Breast epithelium (tissue), 4 donors: ENCODE results near the gene OBSCN. TPM values are rescaled to one million over a fixed set of nuclear protein-coding genes. Genes with fewer than 3 reads are reported as not detected.
A peak's percentile ranks its signal among the peaks of the same experiment; 100 is the strongest.

ENCODE experiments used
- DNase-seq, 2 donors: peaks; one replicate each; pipeline ENCODE4 v3.0.0-alpha.2; 2019; ENCODE audit warnings: low spot score in 2 of 2
- H3K27ac ChIP-seq, 2 donors: fragments of 200-600 bp; sonication (generic) in 1 of 2; one replicate each; pipeline ENCODE4 v1.5.1; 2016 to 2019; ENCODE audit warnings: mild to moderate bottlenecking in 1 of 2
- H3K27me3 ChIP-seq, 2 donors: fragments of 200-600 bp; sonication (generic) in 1 of 2; one replicate each; pipeline versions ENCODE4 v1.5.1 to v1.6.0; 2017 to 2019; ENCODE audit warnings: control low read depth in 1 of 2, mild to moderate bottlenecking in 1 of 2
- H3K36me3 ChIP-seq: fragments of 200-600 bp; one replicate; pipeline ENCODE4 v1.5.1; 2019
- H3K4me1 ChIP-seq, 2 donors: fragments of 200-600 bp; sonication (generic); one replicate each; pipeline ENCODE4 v1.5.1; 2016 to 2019; ENCODE audit warnings: control low read depth in 1 of 2
- H3K4me3 ChIP-seq, 3 donors: fragments of 200-600 bp; sonication (generic); 1 replicate in 2 of 3; 2 replicates in 1 of 3; pipeline ENCODE4 v1.5.1; 2016 to 2019; ENCODE audit warnings: mild to moderate bottlenecking in 3 of 3, moderate library complexity in 2 of 3
- H3K9me3 ChIP-seq, 2 donors: fragments of 200-600 bp; sonication (generic) in 1 of 2; one replicate each; pipeline ENCODE4 v1.5.1; 2016 to 2019; ENCODE audit warnings: control low read depth in 1 of 2
- CTCF ChIP-seq, 3 donors: fragments of 450-650 bp; IDR thresholded peaks; one replicate each; pipeline ENCODE4 v1.5.1; 2016 to 2017; ENCODE audit warnings: antibody characterized with exemption in 3 of 3, mild to moderate bottlenecking in 3 of 3, moderate library complexity in 3 of 3
- POLR2A ChIP-seq: fragments of 450-650 bp; IDR thresholded peaks from one replicate; pipeline ENCODE4 v1.6.1; 2016; ENCODE audit warnings: antibody characterized with exemption, mild to moderate bottlenecking, moderate library complexity
- POLR2AphosphoS5 ChIP-seq, 3 donors: sonication (generic); formaldehyde crosslinking; IDR thresholded peaks; one replicate each; pipeline ENCODE4 v1.6.1; 2017; ENCODE audit warnings: antibody characterized with exemption in 3 of 3
- intact Hi-C: fragments of 100-400 bp; cut with DNase I; formaldehyde crosslinking; loops from one replicate; pipeline ENCODE4 v1.15.1; 2023; ENCODE audit warnings: low total_unique reads
- total RNA-seq, 3 donors: library from RNA; depleted of rRNA; stranded (reverse); fragments of >200 nt; gene quantifications; one replicate each; pipeline ENCODE4 v1.1.0, GENCODE V29; 2016

OBSCN gene
- total RNA-seq, 3 donors from 2014 or later: 3.0 to 40.0 (median 27.9) TPM

- intact Hi-C loops: no loop called here
- H3K27ac ChIP-seq: no peak overlapping the region
- DNase-seq: no peak
- H3K27me3 ChIP-seq: no peaks in the 10 kb centered on the region
- no peaks in the 10 kb centered on the region for H3K4me1 ChIP-seq
- TF ChIP-seq POLR2A: no peak
- no peak for TF ChIP-seq POLR2AphosphoS5 (IDR thresholded peaks at IDR 0.05)
- TF ChIP-seq CTCF (IDR thresholded peaks at IDR 0.05): no peak
- no peak overlapping the region for H3K4me3 ChIP-seq
- H3K36me3 ChIP-seq: no peaks in the 10 kb centered on the region
- no peaks in the 10 kb centered on the region for H3K9me3 ChIP-seq
Observed at GRCh38 chr1:228371741-228372182, 163.9 kb downstream of the OBSCN start.

DNA sequence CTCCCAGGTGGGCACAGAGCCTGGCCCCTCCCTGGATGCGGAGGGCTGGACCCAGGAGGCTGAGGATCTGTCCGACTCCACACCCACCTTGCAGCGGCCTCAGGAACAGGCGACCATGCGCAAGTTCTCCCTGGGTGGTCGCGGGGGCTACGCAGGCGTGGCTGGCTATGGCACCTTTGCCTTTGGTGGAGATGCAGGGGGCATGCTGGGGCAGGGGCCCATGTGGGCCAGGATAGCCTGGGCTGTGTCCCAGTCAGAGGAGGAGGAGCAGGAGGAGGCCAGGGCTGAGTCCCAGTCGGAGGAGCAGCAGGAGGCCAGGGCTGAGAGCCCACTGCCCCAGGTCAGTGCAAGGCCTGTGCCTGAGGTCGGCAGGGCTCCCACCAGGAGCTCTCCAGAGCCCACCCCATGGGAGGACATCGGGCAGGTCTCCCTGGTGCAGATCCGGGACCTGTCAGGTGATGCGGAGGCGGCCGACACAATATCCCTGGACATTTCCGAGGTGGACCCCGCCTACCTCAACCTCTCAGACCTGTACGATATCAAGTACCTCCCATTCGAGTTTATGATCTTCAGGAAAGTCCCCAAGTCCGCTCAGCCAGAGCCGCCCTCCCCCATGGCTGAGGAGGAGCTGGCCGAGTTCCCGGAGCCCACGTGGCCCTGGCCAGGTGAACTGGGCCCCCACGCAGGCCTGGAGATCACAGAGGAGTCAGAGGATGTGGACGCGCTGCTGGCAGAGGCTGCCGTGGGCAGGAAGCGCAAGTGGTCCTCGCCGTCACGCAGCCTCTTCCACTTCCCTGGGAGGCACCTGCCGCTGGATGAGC, 164.5 kb downstream of the OBSCN start:
- no peak for DNase-seq
- no peak for TF ChIP-seq POLR2AphosphoS5 (IDR thresholded peaks at IDR 0.05)
- no peak for TF ChIP-seq CTCF (IDR thresholded peaks at IDR 0.05)
- TF ChIP-seq POLR2A: no peak
- Histone ChIP-seq H3K9me3 (no peaks in the 10 kb centered on the region), H3K4me1 (no peaks in the 10 kb centered on the region), H3K36me3 (no peaks in the 10 kb centered on the region), H3K4me3 (peak overlapping the region in 1 of 3 donors; percentile 11), H3K27ac (no peak overlapping the region), H3K27me3 (no peaks in the 10 kb centered on the region)
- intact Hi-C loops: no loop called here

DNA sequence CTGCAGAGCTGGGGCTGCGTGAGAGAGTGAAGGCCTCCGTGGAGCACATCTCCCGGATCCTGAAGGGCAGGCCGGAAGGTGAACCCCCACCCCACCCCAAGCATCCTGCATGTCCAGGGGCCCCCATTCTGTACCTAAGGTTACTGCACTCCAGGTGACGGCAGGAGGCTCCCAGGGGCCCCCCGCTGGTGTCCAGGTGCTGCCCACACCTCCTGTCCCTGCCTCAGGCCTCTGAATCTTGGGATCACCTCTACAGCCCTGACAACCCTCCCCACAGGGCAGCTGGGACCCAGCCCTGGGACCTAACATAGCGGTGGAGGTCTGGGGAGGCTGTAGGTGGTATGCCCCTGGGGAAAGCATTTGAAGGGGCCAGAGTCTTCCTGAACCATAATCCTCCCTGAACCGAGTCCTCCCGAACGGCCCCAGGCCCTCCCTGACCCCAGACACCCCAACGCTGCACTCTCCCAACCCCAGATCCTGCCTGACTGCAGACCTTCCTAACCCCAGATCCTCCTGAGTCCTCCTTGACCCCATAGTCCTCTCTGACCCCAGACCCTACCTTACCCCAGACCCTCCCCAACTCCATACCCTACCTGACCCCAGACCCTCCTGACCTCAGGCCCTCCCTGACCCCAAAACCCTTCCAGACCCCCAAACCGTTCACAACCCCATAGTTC, 165.3 kb downstream of the OBSCN start:
- TF ChIP-seq POLR2AphosphoS5 (IDR thresholded peaks at IDR 0.05) (no peak), CTCF (IDR thresholded peaks at IDR 0.05) (no peak), POLR2A (no peak)
- Histone ChIP-seq H3K27me3 (no peaks in the 10 kb centered on the region), H3K9me3 (no peaks in the 10 kb centered on the region), H3K36me3 (no peaks in the 10 kb centered on the region), H3K4me3 (peak overlapping the region in 1 of 3 donors; percentile 11), H3K27ac (no peak overlapping the region), H3K4me1 (no peaks in the 10 kb centered on the region)
- no peak for DNase-seq
- intact Hi-C loops: no loop called here

- Histone ChIP-seq H3K9me3 (no peaks in the 10 kb centered on the region), H3K27ac (peak overlapping the region; percentile 50 to 76)
- TF ChIP-seq POLR2AphosphoS5 (IDR thresholded peaks at IDR 0.05): no peak
- TF ChIP-seq CTCF (IDR thresholded peaks at IDR 0.05): no peak
- no peak for TF ChIP-seq POLR2A
Observed at GRCh38 chr1:228373681-228374571, 166.1 kb downstream of the OBSCN start.

More at GRCh38 chr1:228373681-228374571, 166.1 kb downstream of the OBSCN start:
- no peaks in the 10 kb centered on the region for H3K36me3 ChIP-seq
- H3K27me3 ChIP-seq: no peaks in the 10 kb centered on the region
- H3K4me3 ChIP-seq: no peak overlapping the region
- no peaks in the 10 kb centered on the region for H3K4me1 ChIP-seq
- no peak for DNase-seq
- intact Hi-C loops: no loop called here
